ENCODE data around the gene KLK10. TPM values are rescaled to one million over a fixed set of nuclear protein-coding genes. Genes with fewer than 3 reads are reported as not detected.

KLK10 gene, protein sequence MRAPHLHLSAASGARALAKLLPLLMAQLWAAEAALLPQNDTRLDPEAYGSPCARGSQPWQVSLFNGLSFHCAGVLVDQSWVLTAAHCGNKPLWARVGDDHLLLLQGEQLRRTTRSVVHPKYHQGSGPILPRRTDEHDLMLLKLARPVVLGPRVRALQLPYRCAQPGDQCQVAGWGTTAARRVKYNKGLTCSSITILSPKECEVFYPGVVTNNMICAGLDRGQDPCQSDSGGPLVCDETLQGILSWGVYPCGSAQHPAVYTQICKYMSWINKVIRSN
- total RNA-seq (1 to 10 TPM; 1.3 to 3.4 TPM), polyA plus RNA-seq (ENCODE audit: insufficient read length in 6 of 6) (1 to 10 TPM in 2 of 6 donors, under 1 TPM in 4; 0.35 to 2.1 (median 0.68) TPM)
- long read RNA-seq, donor 1: 0 reads
- long read RNA-seq, donor 2, partial matches to known transcripts: 0 of 1 reads
- long read RNA-seq, donor 2, other reads (novel, unspliced or antisense): 0 of 1 reads
- long read RNA-seq, donor 3: 0 reads
- long read RNA-seq, donor 4: 0 reads
- long read RNA-seq, donor 5, partial matches to known transcripts: 0 of 1 reads
- long read RNA-seq, donor 5, other reads (novel, unspliced or antisense): 0 of 1 reads
- long read RNA-seq, donor 6: 0 reads
- long read RNA-seq, donor 7: 0 reads
- long read RNA-seq, donor 8: 0 reads
- long read RNA-seq, donor 9: 0 reads
- long read RNA-seq, donor 10: 0 reads
- long read RNA-seq, donor 11: 0 reads
- long read RNA-seq, donor 12, partial matches to known transcripts: 0 of 1 reads
- long read RNA-seq, donor 12, other reads (novel, unspliced or antisense): 0 of 1 reads

DNA sequence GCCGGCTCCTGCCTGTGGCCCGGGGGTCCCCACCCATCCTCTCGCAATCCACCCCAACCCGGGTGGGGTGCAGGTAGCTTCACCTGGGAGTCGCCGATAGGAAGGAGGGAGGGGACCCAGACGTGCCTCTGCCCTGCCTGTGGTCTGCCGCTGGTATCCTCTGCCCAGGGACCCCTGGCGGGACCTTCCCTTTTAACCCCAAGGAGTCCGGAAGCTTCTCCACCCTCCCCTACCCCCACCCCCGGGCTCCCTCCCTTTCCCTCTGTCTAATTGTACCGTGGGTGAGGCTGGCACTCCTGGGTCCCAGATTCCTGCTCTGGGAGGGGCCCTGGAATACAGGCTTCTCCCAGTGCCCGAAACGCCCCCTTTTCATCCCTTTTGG lies at the start of gene KLK10:
Gene KLK10, minus strand, starts transcription at position 166 of the 382 bp plus-strand sequence. CDS start 579 bp downstream, outside the sequence.
- Histone ChIP-seq H3K4me1 (peaks cover 0 to 4% of the 10 kb centered on the region in 2 donors), H3K27me3 (peaks cover 34 to 96% of the 10 kb centered on the region in 2 donors), H3K9me3 (no peaks in the 10 kb centered on the region), H3K4me3 (peak within 1 kb of the TSS in 1 of 2 donors; percentile 41), H3K36me3 (no peaks in the 10 kb centered on the region), H3K27ac (no peak within 1 kb of the TSS)
- TF ChIP-seq, protein P1, sequence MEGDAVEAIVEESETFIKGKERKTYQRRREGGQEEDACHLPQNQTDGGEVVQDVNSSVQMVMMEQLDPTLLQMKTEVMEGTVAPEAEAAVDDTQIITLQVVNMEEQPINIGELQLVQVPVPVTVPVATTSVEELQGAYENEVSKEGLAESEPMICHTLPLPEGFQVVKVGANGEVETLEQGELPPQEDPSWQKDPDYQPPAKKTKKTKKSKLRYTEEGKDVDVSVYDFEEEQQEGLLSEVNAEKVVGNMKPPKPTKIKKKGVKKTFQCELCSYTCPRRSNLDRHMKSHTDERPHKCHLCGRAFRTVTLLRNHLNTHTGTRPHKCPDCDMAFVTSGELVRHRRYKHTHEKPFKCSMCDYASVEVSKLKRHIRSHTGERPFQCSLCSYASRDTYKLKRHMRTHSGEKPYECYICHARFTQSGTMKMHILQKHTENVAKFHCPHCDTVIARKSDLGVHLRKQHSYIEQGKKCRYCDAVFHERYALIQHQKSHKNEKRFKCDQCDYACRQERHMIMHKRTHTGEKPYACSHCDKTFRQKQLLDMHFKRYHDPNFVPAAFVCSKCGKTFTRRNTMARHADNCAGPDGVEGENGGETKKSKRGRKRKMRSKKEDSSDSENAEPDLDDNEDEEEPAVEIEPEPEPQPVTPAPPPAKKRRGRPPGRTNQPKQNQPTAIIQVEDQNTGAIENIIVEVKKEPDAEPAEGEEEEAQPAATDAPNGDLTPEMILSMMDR (IDR thresholded peaks at IDR 0.05): no peak
- no peak for DNase-seq
- ATAC-seq: no peak
- intact Hi-C loops (cut with DNase I): no loop called here

DNA sequence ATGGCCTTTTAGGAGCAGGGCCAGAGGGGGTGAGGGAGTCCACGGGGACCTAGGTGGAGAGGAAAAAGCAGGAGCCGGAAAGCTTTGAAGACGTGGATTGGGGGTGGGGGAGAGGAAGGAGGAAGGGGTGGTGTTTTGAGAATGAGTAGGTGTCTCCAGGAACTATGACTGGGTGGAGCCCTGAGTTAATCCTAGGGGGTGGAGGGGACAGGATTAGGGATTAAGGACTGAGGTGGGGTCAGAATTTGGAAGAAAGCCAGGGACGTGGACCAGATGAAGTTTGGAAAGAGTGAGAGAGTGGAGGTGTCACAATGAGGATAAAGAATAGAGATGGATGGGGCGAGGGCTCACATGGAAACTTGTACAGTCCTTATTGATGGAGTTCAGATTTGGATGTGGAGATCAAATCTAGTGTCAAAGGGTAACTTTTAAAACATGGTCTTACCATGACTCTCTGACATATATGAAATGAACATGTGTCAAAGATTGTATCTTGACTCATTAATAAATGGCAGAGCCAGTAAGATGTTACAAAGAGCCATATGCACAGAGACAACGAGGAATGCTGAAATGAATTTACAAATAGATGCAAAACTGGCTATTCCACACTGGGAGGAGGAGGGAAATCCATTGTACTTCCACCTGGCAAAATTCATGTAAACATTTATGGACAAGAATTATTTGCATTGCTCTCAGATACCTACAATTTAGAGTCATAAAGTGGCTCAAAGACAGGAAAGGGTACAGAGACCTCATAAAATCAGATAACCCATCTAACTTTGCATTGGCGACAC lies 47.1 kb upstream of the KLK10 start:
- Histone ChIP-seq H3K4me3 (no peak overlapping the region), H3K27me3 (peaks cover 3 to 67% of the 10 kb centered on the region in 2 donors), H3K27ac (no peak overlapping the region), H3K9me3 (no peaks in the 10 kb centered on the region), H3K4me1 (no peaks in the 10 kb centered on the region), H3K36me3 (no peaks in the 10 kb centered on the region)
- DNase-seq (no peak), ATAC-seq (no peak)
- intact Hi-C loops (cut with DNase I): no loop called here
- TF ChIP-seq, protein P1 (IDR thresholded peaks at IDR 0.05): no peak

DNA sequence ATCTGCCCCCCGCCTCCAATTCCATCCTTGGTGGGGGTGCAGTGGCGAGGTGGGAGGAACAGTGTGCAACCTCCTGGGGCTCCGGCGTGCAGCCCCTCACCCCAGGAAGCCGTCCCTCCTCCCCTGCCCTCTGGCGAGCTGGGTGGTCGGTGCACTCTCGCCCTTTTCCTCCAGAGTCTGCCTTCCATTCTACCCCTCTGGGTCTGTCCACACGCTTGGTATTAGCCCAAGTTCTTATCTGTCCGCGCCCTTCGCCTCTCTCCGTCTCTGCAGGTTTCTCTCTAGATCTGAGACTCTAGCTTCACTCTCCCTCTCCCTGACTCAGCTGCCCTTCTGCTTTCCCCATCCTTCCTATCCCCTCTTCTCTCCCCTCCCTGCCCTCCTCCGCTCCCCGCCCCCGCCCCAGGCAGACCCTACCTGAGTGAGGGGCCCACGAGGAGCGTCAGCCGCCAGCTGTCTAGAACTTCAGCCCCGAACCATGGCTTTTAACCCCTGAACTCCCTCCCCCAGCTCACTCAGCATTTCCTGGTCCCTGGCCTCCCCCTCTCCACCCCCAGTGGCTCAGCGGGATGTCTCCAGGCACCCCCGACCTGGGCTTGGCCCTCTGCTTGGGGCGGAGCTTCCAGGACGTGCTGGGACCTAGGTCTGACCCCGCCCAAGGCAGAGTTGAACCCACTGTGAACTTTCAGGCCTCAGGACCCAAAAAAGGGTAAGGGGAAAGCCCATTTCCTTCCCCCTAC lies 45.9 kb upstream of the KLK10 start:
- peak overlapping the region; percentile 7 to 13 for H3K4me3 ChIP-seq
- intact Hi-C loops (cut with DNase I): no loop called here

GRCh38 chr19:51064534-51065220 lies 45.2 kb upstream of the KLK10 start, which contains the start of gene KLK13:
Gene KLK13 (minus strand): TSS chr19:51065092. CDS start chr19:51065067, 25 bp downstream.
- H3K4me3 ChIP-seq: peak within 1 kb of the TSS; percentile 7 to 13
- ATAC-seq (peak; percentile 76), DNase-seq (no peak)
- no peaks in the 10 kb centered on the region for H3K36me3 ChIP-seq
- TF ChIP-seq, protein P1 (IDR thresholded peaks at IDR 0.05): no peak
- H3K4me1 ChIP-seq: no peaks in the 10 kb centered on the region
- no peaks in the 10 kb centered on the region for H3K9me3 ChIP-seq
- intact Hi-C loops (cut with DNase I): no loop called here
- peaks cover 3 to 85% of the 10 kb centered on the region in 2 donors for H3K27me3 ChIP-seq
- no peak within 1 kb of the TSS for H3K27ac ChIP-seq

More for the DNA sequence above, 45.9 kb upstream of the KLK10 start:
- H3K36me3 ChIP-seq: no peaks in the 10 kb centered on the region
- TF ChIP-seq, protein P1 (IDR thresholded peaks at IDR 0.05): no peak
- no peaks in the 10 kb centered on the region for H3K4me1 ChIP-seq
- no peak for DNase-seq
- no peak overlapping the region for H3K27ac ChIP-seq
- H3K27me3 ChIP-seq: peaks cover 3 to 79% of the 10 kb centered on the region in 2 donors
- H3K9me3 ChIP-seq: no peaks in the 10 kb centered on the region
- ATAC-seq: peak; percentile 25
